Erythroblast (primary cell): Measurements from ENCODE around the gene SLC39A1.
"Not testable (repeated sequence)": the region's sequence is repeated elsewhere in the genome, so short reads cannot be mapped to it uniquely, and the experiment has no call there.

Experiments
- DNase-seq, 2 experiments: peaks; one replicate each; lab custom pipeline; 2025; lab: John Stamatoyannopoulos, UW
- GATA1 ChIP-seq: IDR thresholded peaks from 2 replicates; pipeline ENCODE4 v1.6.1; 2011; ENCODE audit warnings: low read depth, mild to moderate bottlenecking, control low read depth, low read length, moderate library complexity
- POLR2A ChIP-seq: IDR thresholded peaks from 2 replicates; pipeline ENCODE4 v1.6.1; 2011; ENCODE audit warnings: mild to moderate bottlenecking, low read length

Gene SLC39A1

DNA sequence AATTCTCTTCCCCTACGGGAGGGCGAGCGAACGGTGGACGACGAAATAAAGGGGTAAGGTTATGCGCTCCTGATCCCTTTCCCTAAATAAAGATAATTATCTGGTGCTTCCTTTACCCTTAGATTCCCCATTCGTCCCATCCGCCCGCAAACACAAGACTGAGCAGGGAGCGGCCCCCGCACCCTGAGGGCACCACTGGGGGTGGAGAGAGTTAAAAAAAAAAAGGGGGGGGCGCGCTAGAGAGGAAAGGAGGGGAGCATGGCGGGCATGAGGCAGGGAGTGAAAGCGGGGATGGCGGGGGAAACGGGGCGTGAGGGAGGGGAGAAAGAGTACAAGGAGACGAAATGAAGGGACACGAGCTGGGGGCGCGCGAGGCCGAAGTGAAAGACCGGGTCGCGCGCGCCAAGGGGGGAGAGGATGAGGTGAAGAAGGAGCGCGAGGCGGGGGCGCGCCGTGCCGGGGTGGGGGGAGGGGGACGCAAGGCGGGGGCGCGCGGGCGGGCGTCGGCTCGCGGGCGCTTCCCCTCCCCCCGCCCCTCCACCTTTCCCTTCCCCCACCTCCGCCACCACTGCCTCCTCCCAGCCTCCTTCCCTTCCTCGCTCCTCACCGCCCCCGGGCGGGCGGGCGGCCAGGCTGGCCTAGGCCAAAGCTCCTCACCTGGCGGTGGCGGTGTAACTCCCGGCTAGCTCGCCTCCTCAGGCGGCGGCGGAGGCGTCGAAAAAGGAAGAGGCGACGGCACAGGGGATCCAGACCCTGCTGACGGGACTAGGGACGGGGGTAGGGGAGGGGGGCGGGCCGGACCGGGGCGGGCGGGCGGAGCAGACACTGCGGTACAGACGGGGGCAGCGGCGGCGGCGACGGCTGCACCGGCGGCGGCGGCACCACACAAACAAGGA, 41.0 kb downstream of the SLC39A1 start:
- peak; percentile 84 to 89 for DNase-seq
- TF ChIP-seq GATA1 (no peak), POLR2A (no peak)

GRCh38 chr1:153921803-153922075, 41.6 kb downstream of the SLC39A1 start:
- no peak for TF ChIP-seq GATA1
- peak; percentile 25 for TF ChIP-seq POLR2A

GRCh38 chr1:153921080-153921802, 42.1 kb downstream of the SLC39A1 start:
- TF ChIP-seq GATA1, result no peak
- DNase-seq, result peak in 1 of 2 experiments; percentile 43

More at GRCh38 chr1:153921803-153922075, 41.6 kb downstream of the SLC39A1 start:
- no peak for DNase-seq

- peak; percentile 43 to 46 for DNase-seq
- no peak for TF ChIP-seq POLR2A
- no peak for TF ChIP-seq GATA1
Observed at GRCh38 chr1:153919876-153920852, 43.2 kb downstream of the SLC39A1 start.

GRCh38 chr1:153916297-153916696, 47.0 kb downstream of the SLC39A1 start:
- TF ChIP-seq GATA1 (no peak), POLR2A (no peak)
- DNase-seq, result no peak

- no peak for DNase-seq
- TF ChIP-seq GATA1 (no peak), POLR2A (no peak)
Observed at GRCh38 chr1:153912349-153912748, 51.0 kb downstream of the SLC39A1 start.

DNA sequence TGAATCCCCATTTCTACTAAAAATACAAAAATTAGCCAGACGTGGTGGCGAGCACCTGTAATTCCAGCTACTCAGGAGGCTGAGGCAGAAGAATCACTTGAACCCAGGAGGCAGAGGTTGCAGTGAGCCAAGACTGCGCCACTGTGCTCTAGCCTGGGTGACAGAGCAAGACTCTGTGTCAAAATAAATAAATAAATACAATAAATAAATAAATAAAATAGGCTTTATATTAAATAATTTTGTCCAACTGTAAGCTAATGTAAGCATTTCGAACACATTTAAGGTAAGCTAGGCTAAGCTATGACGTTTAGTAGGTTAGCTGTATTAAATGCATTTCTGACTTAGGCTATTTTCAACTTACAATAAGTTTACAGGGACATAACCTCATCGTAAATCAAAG, 52.8 kb downstream of the SLC39A1 start:
- DNase-seq, result not testable (repeated sequence)
